Parathyroid adenoma (tissue), 2 donors: ENCODE results near the gene FAS.
A peak's percentile ranks its signal among the peaks of the same experiment; 100 is the strongest.

ENCODE experiments used
- H2AFZ ChIP-seq: fragments of 300-600 bp; sonication (generic); one replicate; pipeline ENCODE4 v1.7.0; 2017; ENCODE audit warnings: antibody characterized with exemption, mild to moderate bottlenecking
- H3K27ac ChIP-seq: fragments of 300-600 bp; sonication (generic); one replicate; pipeline ENCODE4 v1.7.0; 2017
- H3K27me3 ChIP-seq: fragments of 300-600 bp; sonication (generic); one replicate; pipeline ENCODE4 v1.7.0; 2017; ENCODE audit warnings: low read length; ENCODE audit not compliant: control insufficient read depth, insufficient read depth
- H3K36me3 ChIP-seq: fragments of 300-600 bp; sonication (generic); one replicate; pipeline ENCODE4 v1.7.0; 2017; ENCODE audit warnings: low read length; ENCODE audit not compliant: control insufficient read depth, insufficient read depth
- H3K4me1 ChIP-seq: fragments of 300-600 bp; sonication (generic); one replicate; pipeline ENCODE4 v1.7.0; 2017; ENCODE audit warnings: control low read depth
- H3K4me2 ChIP-seq: fragments of 300-600 bp; sonication (generic); one replicate; pipeline ENCODE4 v1.7.0; 2017; ENCODE audit warnings: low read length
- H3K4me3 ChIP-seq: fragments of 300-600 bp; sonication (generic); one replicate; pipeline ENCODE4 v1.7.0; 2017; ENCODE audit warnings: low read depth, low read length
- H3K79me2 ChIP-seq: fragments of 300-600 bp; sonication (generic); one replicate; pipeline ENCODE4 v1.7.0; 2017; ENCODE audit warnings: control low read depth
- H3K9ac ChIP-seq: fragments of 300-600 bp; sonication (generic); one replicate; pipeline ENCODE4 v1.7.0; 2017; ENCODE audit warnings: mild to moderate bottlenecking
- H3K9me3 ChIP-seq: fragments of 300-600 bp; sonication (generic); one replicate; pipeline ENCODE4 v1.7.0; 2017; ENCODE audit warnings: low read length; ENCODE audit not compliant: control insufficient read depth
- TF ChIP-seq, protein P1 (sequence below): fragments of 300-600 bp; sonication (generic); IDR thresholded peaks from one replicate; pipeline ENCODE4 v1.7.0; 2017; ENCODE audit warnings: antibody characterized with exemption, mild to moderate bottlenecking
- donor health status: primary hyperparathyroidism.

FAS gene

DNA sequence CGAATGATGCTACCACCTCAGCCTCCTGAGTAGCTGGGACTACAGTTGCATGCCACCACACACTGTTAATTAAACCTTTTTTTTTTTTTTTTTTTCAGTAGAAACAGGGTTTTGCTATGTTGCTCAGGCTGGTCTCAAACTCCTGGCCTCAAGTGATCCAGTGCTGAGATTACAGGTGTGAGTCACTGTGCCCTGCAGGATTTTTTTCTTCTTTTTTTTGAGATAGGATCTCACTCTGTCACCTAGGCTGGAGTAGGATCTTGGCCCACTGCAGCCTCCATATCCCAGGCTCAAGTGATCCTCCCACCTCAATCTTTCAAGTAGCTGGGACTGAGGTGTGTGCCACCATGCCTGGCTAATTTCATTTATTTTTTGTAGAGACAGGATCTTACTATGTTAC, 44.4 kb upstream of the FAS start:
- no peak overlapping the region for H3K4me3 ChIP-seq
- peaks cover 4% of the 10 kb centered on the region for H3K4me1 ChIP-seq
- H2AFZ ChIP-seq, result no peak overlapping the region
- no peaks in the 10 kb centered on the region for H3K9me3 ChIP-seq
- TF ChIP-seq, protein P1, sequence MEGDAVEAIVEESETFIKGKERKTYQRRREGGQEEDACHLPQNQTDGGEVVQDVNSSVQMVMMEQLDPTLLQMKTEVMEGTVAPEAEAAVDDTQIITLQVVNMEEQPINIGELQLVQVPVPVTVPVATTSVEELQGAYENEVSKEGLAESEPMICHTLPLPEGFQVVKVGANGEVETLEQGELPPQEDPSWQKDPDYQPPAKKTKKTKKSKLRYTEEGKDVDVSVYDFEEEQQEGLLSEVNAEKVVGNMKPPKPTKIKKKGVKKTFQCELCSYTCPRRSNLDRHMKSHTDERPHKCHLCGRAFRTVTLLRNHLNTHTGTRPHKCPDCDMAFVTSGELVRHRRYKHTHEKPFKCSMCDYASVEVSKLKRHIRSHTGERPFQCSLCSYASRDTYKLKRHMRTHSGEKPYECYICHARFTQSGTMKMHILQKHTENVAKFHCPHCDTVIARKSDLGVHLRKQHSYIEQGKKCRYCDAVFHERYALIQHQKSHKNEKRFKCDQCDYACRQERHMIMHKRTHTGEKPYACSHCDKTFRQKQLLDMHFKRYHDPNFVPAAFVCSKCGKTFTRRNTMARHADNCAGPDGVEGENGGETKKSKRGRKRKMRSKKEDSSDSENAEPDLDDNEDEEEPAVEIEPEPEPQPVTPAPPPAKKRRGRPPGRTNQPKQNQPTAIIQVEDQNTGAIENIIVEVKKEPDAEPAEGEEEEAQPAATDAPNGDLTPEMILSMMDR, result no peak
- H3K9ac ChIP-seq, result no peak overlapping the region
- H3K27me3 ChIP-seq, result no peaks in the 10 kb centered on the region
- no peaks in the 10 kb centered on the region for H3K79me2 ChIP-seq
- H3K4me2 ChIP-seq, result no peak overlapping the region
- H3K36me3 ChIP-seq, result no peaks in the 10 kb centered on the region
- no peak overlapping the region for H3K27ac ChIP-seq

- TF ChIP-seq, protein P1, result no peak
- Histone ChIP-seq H3K4me3 (no peak overlapping the region), H3K36me3 (no peaks in the 10 kb centered on the region), H3K27ac (no peak overlapping the region), H3K4me1 (peaks cover 4% of the 10 kb centered on the region), H3K79me2 (no peaks in the 10 kb centered on the region), H3K9ac (no peak overlapping the region), H3K4me2 (no peak overlapping the region), H2AFZ (no peak overlapping the region), H3K27me3 (no peaks in the 10 kb centered on the region), H3K9me3 (no peaks in the 10 kb centered on the region)
Measured at GRCh38 chr10:88946965-88947590, 43.5 kb upstream of the FAS start.

- Histone ChIP-seq H3K4me3 (no peak overlapping the region), H3K27me3 (no peaks in the 10 kb centered on the region), H3K27ac (no peak overlapping the region), H3K9me3 (no peaks in the 10 kb centered on the region), H3K4me1 (peaks cover 4% of the 10 kb centered on the region), H2AFZ (no peak overlapping the region), H3K36me3 (no peaks in the 10 kb centered on the region), H3K4me2 (no peak overlapping the region), H3K9ac (no peak overlapping the region), H3K79me2 (no peaks in the 10 kb centered on the region)
- TF ChIP-seq, protein P1, result no peak
Measured at GRCh38 chr10:88949051-88949450, 41.5 kb upstream of the FAS start.

DNA sequence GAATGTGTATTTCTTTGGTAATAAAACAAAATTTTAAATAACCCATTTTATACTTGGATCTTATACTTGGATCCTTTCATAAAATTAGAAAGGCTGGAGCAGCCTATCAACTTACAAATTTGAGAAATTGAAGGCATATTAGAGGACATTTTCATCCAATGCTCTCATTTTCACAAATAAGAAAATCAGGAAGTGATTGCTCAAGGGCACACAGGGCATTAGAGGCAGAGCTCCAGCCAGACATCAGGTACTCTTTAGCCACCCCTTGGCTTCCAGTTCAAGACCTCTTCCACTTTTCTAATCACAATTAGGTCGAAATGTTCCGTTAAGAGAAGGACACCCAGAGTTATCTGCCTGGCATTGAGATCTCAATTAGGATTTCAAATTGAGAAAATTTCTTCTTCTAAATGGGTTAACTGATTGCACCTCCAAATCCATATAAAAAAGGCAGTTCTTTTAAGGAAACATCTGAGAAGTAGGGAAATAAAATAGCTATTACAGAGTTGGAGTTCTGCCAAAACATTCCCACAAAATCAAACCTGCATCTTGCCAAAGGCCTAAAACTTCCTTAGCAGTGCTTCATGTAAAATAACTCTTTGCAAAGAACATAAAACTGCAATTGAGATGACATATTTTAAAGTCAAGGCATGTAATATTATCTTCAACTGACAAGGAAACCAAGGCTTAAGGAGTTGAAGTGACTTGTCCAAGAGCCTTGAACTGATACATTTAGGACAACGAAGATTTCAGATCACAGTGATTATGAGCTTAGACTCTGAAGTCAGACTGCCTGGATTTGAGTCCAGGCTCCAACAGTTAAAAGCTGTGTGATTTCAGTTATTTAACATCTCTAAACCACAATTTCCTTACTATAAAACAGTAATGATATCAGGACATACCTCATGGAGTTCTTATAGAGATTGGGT, 40.4 kb upstream of the FAS start:
- Histone ChIP-seq H3K4me2 (no peak overlapping the region), H3K4me1 (peaks cover 4% of the 10 kb centered on the region), H3K9ac (no peak overlapping the region), H3K9me3 (no peaks in the 10 kb centered on the region), H2AFZ (no peak overlapping the region), H3K27me3 (no peaks in the 10 kb centered on the region), H3K27ac (peak overlapping the region; percentile 57), H3K4me3 (no peak overlapping the region), H3K79me2 (no peaks in the 10 kb centered on the region), H3K36me3 (no peaks in the 10 kb centered on the region)
- TF ChIP-seq, protein P1, result no peak
